C4-2B (cell line): ENCODE data around the gene B4GALNT2.
A peak's percentile ranks its signal among the peaks of the same experiment; 100 is the strongest.

ENCODE experiments used
- H3K27ac ChIP-seq: fragments of 450-650 bp; 2 replicates; pipeline ENCODE4 v1.5.1; 2017
- ZFX ChIP-seq: fragments of 450-650 bp; IDR thresholded peaks from 2 replicates; pipeline ENCODE4 v1.6.1; 2017
- TF ChIP-seq, protein P1 (sequence below): fragments of 450-650 bp; conservative IDR thresholded peaks from 2 replicates; pipeline ENCODE4 v1.5.1; 2017; ENCODE audit warnings: mild to moderate bottlenecking

Gene B4GALNT2

DNA sequence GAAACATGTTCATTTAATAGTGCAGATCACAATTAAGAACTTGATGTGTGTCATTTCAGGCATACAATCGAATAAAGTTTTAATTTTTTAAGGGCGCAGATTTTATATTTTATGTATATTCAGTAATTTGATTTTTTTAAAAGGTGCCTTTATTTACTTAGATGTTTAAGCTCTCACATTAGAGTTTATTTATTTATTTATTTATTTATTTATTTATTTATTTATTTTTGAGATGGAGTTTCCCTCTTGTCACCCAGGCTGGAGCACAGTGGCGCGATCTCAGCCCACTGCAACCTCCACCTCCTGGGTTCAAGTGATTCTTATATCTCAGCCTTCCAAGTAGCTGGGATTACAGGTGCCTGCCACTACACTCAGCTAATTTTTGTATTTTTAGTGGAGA, 3.8 kb downstream of the B4GALNT2 start:
- no peak overlapping the region for H3K27ac ChIP-seq
- TF ChIP-seq, protein P1, sequence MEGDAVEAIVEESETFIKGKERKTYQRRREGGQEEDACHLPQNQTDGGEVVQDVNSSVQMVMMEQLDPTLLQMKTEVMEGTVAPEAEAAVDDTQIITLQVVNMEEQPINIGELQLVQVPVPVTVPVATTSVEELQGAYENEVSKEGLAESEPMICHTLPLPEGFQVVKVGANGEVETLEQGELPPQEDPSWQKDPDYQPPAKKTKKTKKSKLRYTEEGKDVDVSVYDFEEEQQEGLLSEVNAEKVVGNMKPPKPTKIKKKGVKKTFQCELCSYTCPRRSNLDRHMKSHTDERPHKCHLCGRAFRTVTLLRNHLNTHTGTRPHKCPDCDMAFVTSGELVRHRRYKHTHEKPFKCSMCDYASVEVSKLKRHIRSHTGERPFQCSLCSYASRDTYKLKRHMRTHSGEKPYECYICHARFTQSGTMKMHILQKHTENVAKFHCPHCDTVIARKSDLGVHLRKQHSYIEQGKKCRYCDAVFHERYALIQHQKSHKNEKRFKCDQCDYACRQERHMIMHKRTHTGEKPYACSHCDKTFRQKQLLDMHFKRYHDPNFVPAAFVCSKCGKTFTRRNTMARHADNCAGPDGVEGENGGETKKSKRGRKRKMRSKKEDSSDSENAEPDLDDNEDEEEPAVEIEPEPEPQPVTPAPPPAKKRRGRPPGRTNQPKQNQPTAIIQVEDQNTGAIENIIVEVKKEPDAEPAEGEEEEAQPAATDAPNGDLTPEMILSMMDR, result no peak
- TF ChIP-seq ZFX, result no peak

DNA sequence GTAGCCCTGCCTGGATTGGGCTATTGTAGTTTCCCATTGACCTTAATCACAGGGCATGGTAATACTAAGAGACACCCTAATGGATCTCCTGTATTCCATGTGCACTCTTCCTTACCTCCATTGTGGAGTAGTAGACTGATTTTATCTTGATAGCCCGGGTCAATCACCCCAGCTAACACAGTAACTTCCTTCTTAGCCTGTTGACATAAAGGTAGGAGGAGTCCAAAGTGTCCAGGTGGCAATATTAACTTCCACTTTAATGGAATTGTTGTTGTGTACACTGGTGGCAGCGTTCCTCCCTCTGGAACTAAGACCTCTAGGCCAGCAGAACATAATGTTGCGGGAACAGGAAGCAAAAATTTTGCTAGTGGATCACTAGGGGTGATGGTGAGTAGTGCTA, 13.1 kb downstream of the B4GALNT2 start:
- H3K27ac ChIP-seq, result peak overlapping the region; percentile 37; the same call in 1 of the 2 replicates

- peak overlapping the region; percentile 37 for H3K27ac ChIP-seq
- TF ChIP-seq, protein P1, result no peak
- TF ChIP-seq ZFX, result no peak
Measured at GRCh38 chr17:49146620-49147306, 14.2 kb downstream of the B4GALNT2 start.

DNA sequence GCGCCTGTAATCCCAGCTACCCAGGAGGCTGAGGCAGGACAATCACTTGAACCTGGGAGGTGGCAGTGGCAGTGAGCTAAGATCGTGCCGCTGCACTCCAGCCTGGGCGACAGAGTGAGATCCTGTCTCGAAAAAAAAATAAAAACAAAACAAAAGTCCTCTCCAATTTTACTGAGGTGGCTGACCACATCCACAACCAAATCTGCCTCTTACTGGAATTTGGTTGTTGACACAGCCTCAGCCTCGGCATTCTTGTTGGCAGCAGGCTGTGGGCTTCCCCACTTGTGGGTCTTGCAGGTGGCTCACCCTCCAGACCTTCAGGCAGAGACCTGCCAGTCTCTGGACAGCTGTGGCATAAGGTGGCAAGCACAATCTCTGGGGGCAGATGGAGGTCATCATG, 15.6 kb downstream of the B4GALNT2 start:
- TF ChIP-seq, protein P1, result no peak
- no peak for TF ChIP-seq ZFX
- H3K27ac ChIP-seq, result no peak overlapping the region

DNA sequence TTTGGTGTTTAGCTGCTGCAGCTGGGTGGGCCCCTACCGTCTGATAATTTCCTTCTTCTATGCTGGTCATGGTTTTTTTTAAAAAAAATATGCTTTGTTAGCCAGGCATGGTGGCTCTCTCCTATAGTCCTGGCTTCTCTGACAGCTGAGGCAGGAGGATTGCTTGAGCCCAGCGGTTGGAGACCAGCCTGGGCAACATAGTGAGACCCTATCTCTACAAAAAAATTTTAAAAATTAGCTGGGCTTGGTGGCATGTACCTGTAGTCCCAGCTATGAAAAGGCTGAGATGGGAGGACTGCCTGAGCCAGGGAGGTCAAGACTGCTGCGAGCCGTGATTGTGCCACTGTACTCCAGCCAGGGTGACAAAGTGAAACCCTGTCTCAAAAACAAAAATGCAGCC, 19.4 kb downstream of the B4GALNT2 start:
- no peak for TF ChIP-seq ZFX
- TF ChIP-seq, protein P1, result no peak
- no peak overlapping the region for H3K27ac ChIP-seq

GRCh38 chr17:49156256-49156655, 23.7 kb downstream of the B4GALNT2 start:
- no peak overlapping the region for H3K27ac ChIP-seq
- TF ChIP-seq ZFX, result no peak
- TF ChIP-seq, protein P1, result no peak

DNA sequence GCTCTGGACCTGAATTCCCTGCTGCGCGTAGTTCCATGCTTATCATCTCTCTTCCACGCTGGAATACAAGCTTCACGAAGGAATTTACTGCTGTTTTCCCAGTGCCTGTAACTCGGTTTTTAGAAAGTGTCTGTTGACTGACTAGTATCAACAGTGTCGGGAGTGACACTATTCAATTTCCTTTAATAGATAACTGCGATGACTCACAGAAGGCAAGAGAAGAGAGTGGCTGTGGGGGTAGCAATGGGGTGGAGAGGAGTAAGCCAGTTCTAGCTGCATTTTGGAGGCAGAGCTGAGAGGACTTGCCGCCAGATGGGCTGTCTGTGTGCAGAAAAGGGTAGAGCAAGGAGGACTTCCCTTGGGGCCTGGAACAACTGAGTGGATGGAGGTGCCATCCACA, 25.2 kb downstream of the B4GALNT2 start:
- TF ChIP-seq ZFX, result no peak
- TF ChIP-seq, protein P1, result no peak
- H3K27ac ChIP-seq, result no peak overlapping the region

GRCh38 chr17:49162866-49163265, 30.3 kb downstream of the B4GALNT2 start:
- no peak for TF ChIP-seq ZFX
- TF ChIP-seq, protein P1, result no peak
- H3K27ac ChIP-seq, result no peak overlapping the region
